ENCODE results near the gene RAI1. TPM values are rescaled to one million over a fixed set of nuclear protein-coding genes. Genes with fewer than 3 reads are reported as not detected.

Gene RAI1
- total and polyA plus RNA-seq, 2 of the 8 experiments (the other 6 are each of a cell fraction or from before 2014, with no cell fraction given): 0.39 to 1.2 TPM

DNA sequence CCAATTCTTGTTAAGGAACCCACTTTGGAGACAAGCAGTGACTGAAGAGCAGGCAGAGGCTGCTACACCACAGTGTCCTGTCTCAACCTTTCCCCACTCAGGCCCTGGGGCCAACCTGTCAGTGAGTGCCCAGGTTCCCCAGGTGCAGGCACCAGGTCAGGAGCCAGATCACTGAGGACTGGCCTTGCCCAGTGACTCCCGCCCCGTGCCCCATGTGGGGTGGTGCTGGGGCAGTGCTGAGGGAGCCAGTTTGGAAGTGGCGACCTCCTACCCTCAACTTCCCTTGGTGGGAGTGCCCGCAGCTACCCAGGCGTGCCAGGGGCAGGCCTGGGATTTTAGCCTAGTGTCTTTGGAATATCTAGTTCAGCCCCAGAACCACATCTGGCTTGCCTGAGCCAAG is 126.2 kb downstream of the RAI1 start:
- DNase-seq (ENCODE audit: low read depth in 1 of 2, low spot score in 2 of 2) (no peak), FAIRE-seq (no peak)
- WGBS, 2 experiments (ENCODE audit: extremely low coverage in 1 of 2, insufficient coverage in 1 of 2, insufficient read length in 1 of 2, insufficient replicate concordance in 2 of 2, low coverage in 1 of 2, low lambda C conversion rate in 2 of 2, missing lambda C conversion rate in 1 of 2): 92% methylated on average over 5 of the region's 5 CpGs; no CpG with 5 or more reads in 1 of the 2 experiments
- no peaks in the 10 kb centered on the region for H3K9me3 ChIP-seq (ENCODE audit: insufficient read depth in 2 of 2, low read depth in 1 of 2, low read length in 1 of 2)
- no peak overlapping the region for H2AK5ac ChIP-seq (ENCODE audit: low read depth, low read length)
- CTCF ChIA-PET (ENCODE audit: partially characterized antibody): interaction anchor here (0.6 to 18.1 kb wide), 8 partner anchors 9 to 125 kb away, joined by 3 to 375 read pairs (median 4); no protein-coding TSS in a partner anchor
- H4K20me1 ChIP-seq (replicated peaks in 1 of 2; ENCODE audit: control insufficient read depth in 1 of 2, insufficient read depth in 2 of 2, low read length in 2 of 2): peaks cover 1 to 5% of the 10 kb centered on the region in 2 experiments
- no peak overlapping the region for H3K18ac ChIP-seq (ENCODE audit: extremely low read depth, low read length)
- H3K56ac ChIP-seq (replicated peaks; ENCODE audit: insufficient read length, low read depth, low read length): no peak overlapping the region
- H3K27me3 ChIP-seq (replicated peaks in 1 of 4; ENCODE audit: control insufficient read depth in 3 of 4, extremely low read depth in 1 of 4, insufficient read depth in 3 of 4, low read length in 3 of 4): peaks cover 6 to 23% (median 17%) of the 10 kb centered on the region in 4 experiments
- no peak overlapping the region for H4K5ac ChIP-seq (ENCODE audit: insufficient read length, low read depth, low read length)
- no peak overlapping the region for H3K23ac ChIP-seq (ENCODE audit: insufficient read length)
- POLR2A ChIA-PET (ENCODE audit: partially characterized antibody): interaction anchor here (2.9 to 24.7 kb wide), 2 partner anchors 13 to 23 kb away, joined by 13 to 532 read pairs; partner anchors contain the start of gene SREBF1
- no peak overlapping the region for H3K14ac ChIP-seq (ENCODE audit: insufficient read length)
- H3K36me3 ChIP-seq (ENCODE audit: control insufficient read depth in 2 of 4, insufficient read depth in 4 of 4, low read length in 3 of 4): no peaks in the 10 kb centered on the region
- H2BK12ac ChIP-seq (ENCODE audit: low read depth, low read length): no peak overlapping the region
- no peak overlapping the region for H3K4ac ChIP-seq (replicated peaks; ENCODE audit: insufficient read length, low read depth, low read length)
- H4K8ac ChIP-seq (ENCODE audit: extremely low read depth, insufficient read depth, low read length): no peak overlapping the region
- no peak overlapping the region for H3K27ac ChIP-seq (ENCODE audit: low read depth, low read length)
- no peak overlapping the region for H3K4me3 ChIP-seq (ENCODE audit: extremely low read depth in 1 of 4, insufficient read depth in 2 of 4, low read depth in 3 of 4, low read length in 4 of 4)
- no peak overlapping the region for H2BK15ac ChIP-seq (ENCODE audit: low read length)
- H2AFZ ChIP-seq (ENCODE audit: low read length): no peak overlapping the region
- no peaks in the 10 kb centered on the region for H3K79me1 ChIP-seq (ENCODE audit: low read depth, low read length)
- H2BK20ac ChIP-seq (ENCODE audit: low read length): peak overlapping the region; percentile 80; the same call in 1 of the 2 replicates
- peaks cover 10% of the 10 kb centered on the region; the same call in 1 of the 2 replicates for H3K23me2 ChIP-seq (ENCODE audit: low read depth, low read length)
- H3K4me2 ChIP-seq (ENCODE audit: insufficient read depth in 1 of 2, low read depth in 2 of 2, low read length in 2 of 2): no peak overlapping the region
- peaks cover 0 to 20% (median 12%) of the 10 kb centered on the region in 4 experiments; a peak in 6 of 7 replicates for H3K4me1 ChIP-seq (replicated peaks in 1 of 4; ENCODE audit: control insufficient read depth in 3 of 4, insufficient read depth in 4 of 4, low read length in 3 of 4)
- H2BK120ac ChIP-seq (replicated peaks; ENCODE audit: low read depth, low read length): no peak overlapping the region
- H4K91ac ChIP-seq (replicated peaks; ENCODE audit: insufficient read length, low read length): no peak overlapping the region
- H3K9ac ChIP-seq (replicated peaks in 1 of 4; ENCODE audit: extremely low read depth in 1 of 4, low read depth in 3 of 4, low read length in 3 of 4): no peak overlapping the region
- no peaks in the 10 kb centered on the region for H3K79me2 ChIP-seq (ENCODE audit: control insufficient read depth in 1 of 2, insufficient read depth in 2 of 2, low read length in 2 of 2)
- no peak overlapping the region for H2BK5ac ChIP-seq (ENCODE audit: low read depth, low read length)
- no peak for TF ChIP-seq NRF1 (IDR thresholded peaks at IDR 0.05; ENCODE audit: low read depth, low read length)
- no peak for TF ChIP-seq CBX8 (IDR thresholded peaks at IDR 0.05; ENCODE audit: borderline replicate concordance, low read depth, low read length)
- no peak for TF ChIP-seq NANOG (IDR thresholded peaks at IDR 0.05; ENCODE audit: insufficient read depth, low read depth, low read length, poor library complexity, severe bottlenecking)
- no peak for TF ChIP-seq TBP (IDR thresholded peaks at IDR 0.05; ENCODE audit: low read depth, low read length)
- no peak for TF ChIP-seq SAP30 (IDR thresholded peaks at IDR 0.05; ENCODE audit: insufficient read depth, insufficient replicate concordance, low read length)
- no peak for TF ChIP-seq SP1 (IDR thresholded peaks at IDR 0.05; ENCODE audit: low read depth, low read length)
- no peak for TF ChIP-seq CHD1 (IDR thresholded peaks at IDR 0.05; ENCODE audit: low read depth, low read length)

Measured in H1 (cell line).